ENCODE results near the gene CD4.

DNA sequence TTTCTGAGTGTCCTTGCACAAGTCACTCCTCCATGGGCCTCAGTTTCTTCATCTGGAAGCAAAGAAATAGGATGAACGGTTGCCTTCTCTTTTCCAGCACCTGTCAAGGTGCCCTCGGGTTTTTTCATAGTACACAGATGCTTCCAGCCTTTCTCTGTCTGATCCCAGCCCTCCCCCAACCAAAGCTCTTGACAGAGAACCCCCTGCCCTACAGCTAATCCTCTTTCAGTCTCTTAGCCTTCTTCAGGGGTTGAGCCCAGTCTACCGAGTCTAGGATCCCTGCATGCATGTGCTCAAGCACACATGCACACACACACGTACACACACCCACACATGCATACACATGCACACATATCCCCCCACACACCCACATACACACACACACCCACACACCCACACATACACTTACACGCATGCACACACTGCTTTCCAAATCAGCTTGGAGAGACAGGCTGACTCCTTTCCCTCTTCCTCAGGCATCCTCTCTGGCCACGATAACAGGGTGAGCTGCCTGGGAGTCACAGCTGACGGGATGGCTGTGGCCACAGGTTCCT lies 57.1 kb downstream of the CD4 start:
- TF ChIP-seq, protein P1, sequence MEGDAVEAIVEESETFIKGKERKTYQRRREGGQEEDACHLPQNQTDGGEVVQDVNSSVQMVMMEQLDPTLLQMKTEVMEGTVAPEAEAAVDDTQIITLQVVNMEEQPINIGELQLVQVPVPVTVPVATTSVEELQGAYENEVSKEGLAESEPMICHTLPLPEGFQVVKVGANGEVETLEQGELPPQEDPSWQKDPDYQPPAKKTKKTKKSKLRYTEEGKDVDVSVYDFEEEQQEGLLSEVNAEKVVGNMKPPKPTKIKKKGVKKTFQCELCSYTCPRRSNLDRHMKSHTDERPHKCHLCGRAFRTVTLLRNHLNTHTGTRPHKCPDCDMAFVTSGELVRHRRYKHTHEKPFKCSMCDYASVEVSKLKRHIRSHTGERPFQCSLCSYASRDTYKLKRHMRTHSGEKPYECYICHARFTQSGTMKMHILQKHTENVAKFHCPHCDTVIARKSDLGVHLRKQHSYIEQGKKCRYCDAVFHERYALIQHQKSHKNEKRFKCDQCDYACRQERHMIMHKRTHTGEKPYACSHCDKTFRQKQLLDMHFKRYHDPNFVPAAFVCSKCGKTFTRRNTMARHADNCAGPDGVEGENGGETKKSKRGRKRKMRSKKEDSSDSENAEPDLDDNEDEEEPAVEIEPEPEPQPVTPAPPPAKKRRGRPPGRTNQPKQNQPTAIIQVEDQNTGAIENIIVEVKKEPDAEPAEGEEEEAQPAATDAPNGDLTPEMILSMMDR (IDR thresholded peaks at IDR 0.05) = no peak
- no peak for TF ChIP-seq EP300 (IDR thresholded peaks at IDR 0.05)
